HepG2 (cell line): ENCODE results near the gene JAK1. TPM values are rescaled to one million over a fixed set of nuclear protein-coding genes. Genes with fewer than 3 reads are reported as not detected.

Experiments
- AGO2 ChIP-seq: fragments of 200-400 bp; formaldehyde crosslinking; optimal IDR thresholded peaks from 2 replicates; pipeline ENCODE3; 2017; ENCODE audit warnings: mild to moderate bottlenecking, low read depth, low read length, moderate library complexity
- ATM ChIP-seq: fragments of 450-650 bp; IDR thresholded peaks from 2 replicates; pipeline ENCODE4 v1.7.1; 2017; ENCODE audit warnings: mild to moderate bottlenecking, borderline replicate concordance
- CEBPG ChIP-seq: IDR thresholded peaks from 2 replicates; pipeline ENCODE4 v1.6.1; 2016
- DPF2 ChIP-seq: sonication (generic); formaldehyde crosslinking; IDR thresholded peaks from 2 replicates; pipeline ENCODE4 v1.4.0; 2020; ENCODE audit warnings: mild to moderate bottlenecking, low read depth, missing genetic modification reagents, borderline replicate concordance
- ELF3 ChIP-seq: IDR thresholded peaks from 2 replicates; pipeline ENCODE4 v1.6.1; 2016; ENCODE audit warnings: missing genetic modification reagents, missing compliant biosample characterization
- FOSL2 ChIP-seq: sonication (generic); formaldehyde crosslinking; IDR thresholded peaks from 2 replicates; pipeline ENCODE4 v1.4.0; 2020; ENCODE audit warnings: missing genetic modification reagents
- GLI4 ChIP-seq: sonication (generic); formaldehyde crosslinking; IDR thresholded peaks from 2 replicates; pipeline ENCODE4 v1.5.1; 2020; ENCODE audit warnings: missing genetic modification reagents, mild to moderate bottlenecking, moderate library complexity, borderline replicate concordance
- MXI1 ChIP-seq: IDR thresholded peaks from 3 replicates; pipeline ENCODE4 v1.6.1; 2012; ENCODE audit warnings: low read depth, low read length, inconsistent platforms, borderline replicate concordance
- NR3C1 ChIP-seq: sonication (generic); formaldehyde crosslinking; IDR thresholded peaks from 2 replicates; pipeline ENCODE4 v1.4.0; 2020; ENCODE audit warnings: missing genetic modification reagents
- PITX1 ChIP-seq: sonication (generic); formaldehyde crosslinking; IDR thresholded peaks from 2 replicates; pipeline ENCODE4 v1.5.1; 2020; ENCODE audit warnings: mild to moderate bottlenecking, missing genetic modification reagents
- PRPF4 ChIP-seq: fragments of 200-400 bp; formaldehyde crosslinking; IDR thresholded peaks from 2 replicates; pipeline ENCODE4 v1.6.1; 2016; ENCODE audit warnings: low read length, low read depth; ENCODE audit not compliant: poor library complexity, severe bottlenecking
- SIN3A ChIP-seq: IDR thresholded peaks from 2 replicates; pipeline ENCODE4 v1.6.1; 2011; ENCODE audit warnings: low read depth, mild to moderate bottlenecking, control low read depth, low read length, borderline replicate concordance
- SRSF4 ChIP-seq: fragments of 200-400 bp; formaldehyde crosslinking; IDR thresholded peaks from one replicate; pipeline ENCODE4 v1.6.1; 2018; ENCODE audit warnings: mild to moderate bottlenecking, low read depth, low read length, moderate library complexity; ENCODE audit not compliant: poor library complexity, severe bottlenecking
- XBP1 ChIP-seq: sonication (generic); formaldehyde crosslinking; IDR thresholded peaks from 2 replicates; pipeline ENCODE4 v1.5.0; 2020; ENCODE audit warnings: missing genetic modification reagents
- ZFP62 ChIP-seq: sonication (generic); formaldehyde crosslinking; IDR thresholded peaks from 2 replicates; pipeline ENCODE4 v1.4.0; 2020; ENCODE audit warnings: missing genetic modification reagents
- ZNF10 ChIP-seq: sonication (generic); formaldehyde crosslinking; IDR thresholded peaks from 2 replicates; pipeline ENCODE4 v1.4.0; 2020; ENCODE audit warnings: mild to moderate bottlenecking, low read depth, missing genetic modification reagents, borderline replicate concordance
- ZNF101 ChIP-seq: sonication (generic); formaldehyde crosslinking; IDR thresholded peaks from 2 replicates; pipeline ENCODE4 v1.4.0; 2020; ENCODE audit warnings: mild to moderate bottlenecking, low read depth, missing genetic modification reagents, borderline replicate concordance
- ZNF703 ChIP-seq: sonication (generic); formaldehyde crosslinking; IDR thresholded peaks from 2 replicates; pipeline ENCODE4 v1.5.1; 2020; ENCODE audit warnings: missing genetic modification reagents, mild to moderate bottlenecking, moderate library complexity, borderline replicate concordance
- ZNF746 ChIP-seq: sonication (generic); formaldehyde crosslinking; IDR thresholded peaks from 2 replicates; pipeline ENCODE4 v1.8.0; 2022; ENCODE audit warnings: mild to moderate bottlenecking, missing genetic modification reagents
- ZNF878 ChIP-seq: sonication (generic); formaldehyde crosslinking; IDR thresholded peaks from 2 replicates; pipeline ENCODE4 v1.8.1; 2023; ENCODE audit warnings: mild to moderate bottlenecking, missing genetic modification reagents, moderate library complexity
- polyA plus RNA-seq, 8 experiments: library from polyadenylated mRNA; depleted of rRNA in 3 of 8; stranded (reverse) in 7 of 8; unstranded in 1 of 8; fragments of >200 nt; fragmentation: Illumina TruSeq in 4 of 8; extraction: Trizol in 4 of 8; gene quantifications; 2 replicates each; pipeline versions ENCODE4 v1.2.1 to v1.2.3, GENCODE V29; 2011 to 2016; ENCODE audit warnings: low read depth in 4 of 8, missing spikeins in 1 of 8, mixed read lengths in 1 of 8; ENCODE audit not compliant: insufficient read depth in 1 of 8
- total RNA-seq, 5 experiments: library from RNA; depleted of rRNA; stranded (reverse); fragments of >200 nt; fragmentation: Illumina TruSeq; extraction: Trizol; gene quantifications; 2 replicates each; pipeline ENCODE4 v1.2.3, GENCODE V29; 2016; ENCODE audit warnings: low read depth in 1 of 5
- TF ChIP-seq, protein P1 (sequence below): sonication (generic); formaldehyde crosslinking; IDR thresholded peaks from 2 replicates; pipeline ENCODE4 v1.5.0; 2020; ENCODE audit warnings: mild to moderate bottlenecking, missing genetic modification reagents
- TF ChIP-seq, protein P2 (sequence below): sonication (generic); formaldehyde crosslinking; IDR thresholded peaks from 2 replicates; pipeline ENCODE4 v1.4.0; 2020; ENCODE audit warnings: missing genetic modification reagents
- TF ChIP-seq, protein P3 (sequence below): sonication (generic); formaldehyde crosslinking; IDR thresholded peaks from 2 replicates; pipeline ENCODE4 v1.8.0; 2022; ENCODE audit warnings: mild to moderate bottlenecking, missing genetic modification reagents, moderate library complexity

The JAK1 gene
- total and polyA plus RNA-seq, 2 of the 13 experiments (the other 11 are each of a cell fraction or from before 2014, with no cell fraction given) = 23.9 to 42.4 TPM

DNA sequence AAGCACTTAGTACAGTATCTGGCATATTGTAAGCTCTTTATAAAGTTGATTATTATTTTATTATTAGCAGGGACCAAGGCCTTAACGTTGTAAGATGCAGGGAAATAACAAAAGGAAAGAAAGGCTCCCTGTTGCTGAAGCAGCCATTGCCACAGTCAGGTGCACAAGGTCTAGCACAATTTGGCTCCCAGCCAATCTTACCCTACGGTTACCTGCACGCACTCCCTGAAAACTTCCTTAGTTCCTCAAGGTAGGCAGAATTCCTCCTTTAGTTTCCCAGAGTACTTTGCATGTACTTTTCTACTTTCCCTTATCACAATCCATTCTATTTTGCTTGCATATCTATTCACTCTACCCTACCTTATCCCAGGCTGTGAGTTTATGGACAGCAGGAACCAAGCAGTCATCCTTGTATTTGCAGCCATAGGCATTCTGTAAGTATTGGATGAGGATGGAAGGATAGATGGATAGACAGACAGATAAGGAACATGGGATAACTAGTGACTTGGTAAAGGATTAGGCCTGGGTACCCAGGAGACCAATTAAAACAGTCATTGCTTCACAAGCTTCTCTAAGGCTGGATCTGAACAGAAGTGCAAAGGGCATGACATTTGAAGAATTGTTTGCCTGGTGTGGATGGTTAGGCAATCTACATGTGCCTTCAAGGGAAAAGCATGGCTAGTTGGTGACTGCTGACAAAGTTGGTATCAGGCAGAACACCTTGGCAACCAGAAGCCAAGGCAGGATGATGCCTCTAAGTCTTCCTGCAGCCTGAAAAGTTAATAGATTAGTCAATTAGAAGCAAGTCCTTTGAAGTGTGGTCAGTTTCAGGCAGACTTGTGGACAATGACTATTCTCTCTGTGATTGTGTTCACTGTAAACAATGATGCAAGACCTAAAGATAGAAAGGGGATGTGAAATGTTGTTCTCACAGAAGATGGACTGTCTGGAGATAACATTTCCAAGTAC, 20.8 kb upstream of the JAK1 start (continued):
- TF ChIP-seq, protein P1, sequence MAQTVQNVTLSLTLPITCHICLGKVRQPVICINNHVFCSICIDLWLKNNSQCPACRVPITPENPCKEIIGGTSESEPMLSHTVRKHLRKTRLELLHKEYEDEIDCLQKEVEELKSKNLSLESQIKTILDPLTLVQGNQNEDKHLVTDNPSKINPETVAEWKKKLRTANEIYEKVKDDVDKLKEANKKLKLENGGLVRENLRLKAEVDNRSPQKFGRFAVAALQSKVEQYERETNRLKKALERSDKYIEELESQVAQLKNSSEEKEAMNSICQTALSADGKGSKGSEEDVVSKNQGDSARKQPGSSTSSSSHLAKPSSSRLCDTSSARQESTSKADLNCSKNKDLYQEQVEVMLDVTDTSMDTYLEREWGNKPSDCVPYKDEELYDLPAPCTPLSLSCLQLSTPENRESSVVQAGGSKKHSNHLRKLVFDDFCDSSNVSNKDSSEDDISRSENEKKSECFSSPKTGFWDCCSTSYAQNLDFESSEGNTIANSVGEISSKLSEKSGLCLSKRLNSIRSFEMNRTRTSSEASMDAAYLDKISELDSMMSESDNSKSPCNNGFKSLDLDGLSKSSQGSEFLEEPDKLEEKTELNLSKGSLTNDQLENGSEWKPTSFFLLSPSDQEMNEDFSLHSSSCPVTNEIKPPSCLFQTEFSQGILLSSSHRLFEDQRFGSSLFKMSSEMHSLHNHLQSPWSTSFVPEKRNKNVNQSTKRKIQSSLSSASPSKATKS (CRISPR knock-in tag) = 0 out of 2 replicates have a peak, but pooled peaks have one; percentile 12
- TF ChIP-seq ZNF101 (CRISPR knock-in tag) (no peak), SIN3A (no peak), ZNF878 (no peak; the same call in 1 of the 2 replicates), NR3C1 (no peak), ZFP62 (CRISPR knock-in tag) (no peak), ZNF703 (CRISPR knock-in tag) (no peak), GLI4 (no peak), AGO2 (no peak), XBP1 (CRISPR knock-in tag) (no peak), ZNF746 (CRISPR knock-in tag) (no peak), ELF3 (CRISPR knock-in tag) (peak; percentile 65), PITX1 (CRISPR knock-in tag) (peak; percentile 59; the same call in 1 of the 2 replicates), MXI1 (no peak), CEBPG (CRISPR knock-in tag) (peak; percentile 95), SRSF4 (no peak), ATM (no peak), FOSL2 (CRISPR knock-in tag) (peak; percentile 86), PRPF4 (no peak), DPF2 (CRISPR knock-in tag) (peak; percentile 78; the same call in 1 of the 2 replicates), ZNF10 (no peak)
- TF ChIP-seq, protein P2, sequence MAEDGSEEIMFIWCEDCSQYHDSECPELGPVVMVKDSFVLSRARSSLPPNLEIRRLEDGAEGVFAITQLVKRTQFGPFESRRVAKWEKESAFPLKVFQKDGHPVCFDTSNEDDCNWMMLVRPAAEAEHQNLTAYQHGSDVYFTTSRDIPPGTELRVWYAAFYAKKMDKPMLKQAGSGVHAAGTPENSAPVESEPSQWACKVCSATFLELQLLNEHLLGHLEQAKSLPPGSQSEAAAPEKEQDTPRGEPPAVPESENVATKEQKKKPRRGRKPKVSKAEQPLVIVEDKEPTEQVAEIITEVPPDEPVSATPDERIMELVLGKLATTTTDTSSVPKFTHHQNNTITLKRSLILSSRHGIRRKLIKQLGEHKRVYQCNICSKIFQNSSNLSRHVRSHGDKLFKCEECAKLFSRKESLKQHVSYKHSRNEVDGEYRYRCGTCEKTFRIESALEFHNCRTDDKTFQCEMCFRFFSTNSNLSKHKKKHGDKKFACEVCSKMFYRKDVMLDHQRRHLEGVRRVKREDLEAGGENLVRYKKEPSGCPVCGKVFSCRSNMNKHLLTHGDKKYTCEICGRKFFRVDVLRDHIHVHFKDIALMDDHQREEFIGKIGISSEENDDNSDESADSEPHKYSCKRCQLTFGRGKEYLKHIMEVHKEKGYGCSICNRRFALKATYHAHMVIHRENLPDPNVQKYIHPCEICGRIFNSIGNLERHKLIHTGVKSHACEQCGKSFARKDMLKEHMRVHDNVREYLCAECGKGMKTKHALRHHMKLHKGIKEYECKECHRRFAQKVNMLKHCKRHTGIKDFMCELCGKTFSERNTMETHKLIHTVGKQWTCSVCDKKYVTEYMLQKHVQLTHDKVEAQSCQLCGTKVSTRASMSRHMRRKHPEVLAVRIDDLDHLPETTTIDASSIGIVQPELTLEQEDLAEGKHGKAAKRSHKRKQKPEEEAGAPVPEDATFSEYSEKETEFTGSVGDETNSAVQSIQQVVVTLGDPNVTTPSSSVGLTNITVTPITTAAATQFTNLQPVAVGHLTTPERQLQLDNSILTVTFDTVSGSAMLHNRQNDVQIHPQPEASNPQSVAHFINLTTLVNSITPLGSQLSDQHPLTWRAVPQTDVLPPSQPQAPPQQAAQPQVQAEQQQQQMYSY (CRISPR knock-in tag) = no peak
- TF ChIP-seq, protein P3, sequence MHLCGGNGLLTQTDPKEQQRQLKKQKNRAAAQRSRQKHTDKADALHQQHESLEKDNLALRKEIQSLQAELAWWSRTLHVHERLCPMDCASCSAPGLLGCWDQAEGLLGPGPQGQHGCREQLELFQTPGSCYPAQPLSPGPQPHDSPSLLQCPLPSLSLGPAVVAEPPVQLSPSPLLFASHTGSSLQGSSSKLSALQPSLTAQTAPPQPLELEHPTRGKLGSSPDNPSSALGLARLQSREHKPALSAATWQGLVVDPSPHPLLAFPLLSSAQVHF (CRISPR knock-in tag) = no peak
